GM21528 (cell line): ENCODE measurements around the gene NEU4.
"Not testable (repeated sequence)": the region's sequence is repeated elsewhere in the genome, so short reads cannot be mapped to it uniquely, and the experiment has no call there.

Experiments
- ATAC-seq: cut with Tn5 transposase; IDR thresholded peaks from one replicate; pipeline ENCODE4 v1.9.1; 2021; ENCODE audit warnings: mild to moderate bottlenecking, moderate library complexity; ENCODE audit not compliant: unreplicated experiment, low FRiP score

Gene NEU4

GRCh38 chr2:241774419-241775222, 34.4 kb upstream of the NEU4 start:
- no peak for ATAC-seq

- ATAC-seq = no peak
These were observed 33.5 kb upstream of the NEU4 start for GRCh38 chr2:241775223-241776177.

GRCh38 chr2:241776336-241777169, 32.4 kb upstream of the NEU4 start, which contains the start of gene GAL3ST2:
TSS of gene GAL3ST2 (plus strand) at chr2:241776822. CDS start at chr2:241776956, 134 bp downstream.
- ATAC-seq = no peak

- no peak for ATAC-seq
These were observed 31.8 kb upstream of the NEU4 start for GRCh38 chr2:241777170-241777685.

GRCh38 chr2:241777686-241778627, 31.0 kb upstream of the NEU4 start:
- no peak for ATAC-seq

GRCh38 chr2:241780939-241781569, 27.9 kb upstream of the NEU4 start:
- no peak for ATAC-seq

GRCh38 chr2:241782053-241782452, 26.9 kb upstream of the NEU4 start:
- not testable (repeated sequence) for ATAC-seq

- no peak for ATAC-seq
These were observed 20.9 kb upstream of the NEU4 start for GRCh38 chr2:241788135-241788534.

- ATAC-seq = no peak
These were observed 20.4 kb upstream of the NEU4 start for GRCh38 chr2:241788572-241788971.

- ATAC-seq = not testable (repeated sequence)
These were observed 17.6 kb upstream of the NEU4 start for GRCh38 chr2:241791385-241791784.

- no peak for ATAC-seq
These were observed 15.6 kb upstream of the NEU4 start for GRCh38 chr2:241793385-241793784.

- ATAC-seq = no peak
These were observed 14.7 kb upstream of the NEU4 start for GRCh38 chr2:241794250-241794823.

GRCh38 chr2:241795021-241795999, 13.7 kb upstream of the NEU4 start:
- ATAC-seq = no peak

- no peak for ATAC-seq
These were observed 12.8 kb upstream of the NEU4 start for GRCh38 chr2:241796209-241796608.

GRCh38 chr2:241796610-241797138, 12.3 kb upstream of the NEU4 start:
- no peak for ATAC-seq

GRCh38 chr2:241797441-241798080, 11.4 kb upstream of the NEU4 start:
- ATAC-seq = no peak
